Glomerular visceral epithelial cell (primary cell): ENCODE results near the gene SPDEF.

ENCODE experiments used
- DNase-seq: peaks from one replicate; pipeline ENCODE4 v3.0.0-alpha.2; 2016; ENCODE audit errors: extremely low spot score

SPDEF gene

DNA sequence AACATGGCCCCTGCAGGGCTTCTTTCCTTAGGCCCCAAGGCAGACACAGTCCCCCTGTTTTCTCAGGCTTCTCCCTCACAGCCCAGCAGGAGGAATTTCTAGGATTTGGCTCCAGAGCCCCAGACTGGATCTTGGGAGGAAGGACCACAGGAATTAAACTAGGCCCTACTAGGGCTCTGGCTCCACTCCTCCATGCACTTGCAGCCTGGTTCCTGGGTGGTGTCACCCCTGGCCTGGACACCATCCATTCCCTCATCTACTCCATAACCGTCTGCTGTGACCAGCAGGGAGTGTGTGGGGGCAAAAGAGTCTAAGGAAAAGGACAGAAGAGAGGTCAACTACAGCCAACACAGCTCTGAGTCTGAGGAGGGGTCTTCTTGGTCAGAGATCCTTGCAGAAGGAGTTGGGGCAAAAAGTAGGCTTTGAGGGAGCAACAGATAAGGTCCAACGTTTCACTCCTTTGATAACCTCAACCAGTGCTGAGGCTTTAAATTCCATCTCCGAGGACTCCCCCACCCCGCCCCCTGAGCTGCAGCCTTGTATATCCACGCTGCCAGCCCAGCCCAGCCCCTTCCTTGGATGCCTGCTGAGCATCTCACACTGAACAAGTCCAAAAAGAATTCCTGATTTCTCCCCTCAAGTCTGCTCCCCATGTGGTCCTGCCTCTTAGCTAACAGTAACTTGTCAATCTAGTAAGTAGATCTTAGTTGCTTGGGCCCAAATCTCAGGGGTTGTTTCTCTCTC, 27.9 kb upstream of the SPDEF start:
- no peak for DNase-seq

GRCh38 chr6:34583461-34583860, 27.3 kb upstream of the SPDEF start:
- no peak for DNase-seq

DNA sequence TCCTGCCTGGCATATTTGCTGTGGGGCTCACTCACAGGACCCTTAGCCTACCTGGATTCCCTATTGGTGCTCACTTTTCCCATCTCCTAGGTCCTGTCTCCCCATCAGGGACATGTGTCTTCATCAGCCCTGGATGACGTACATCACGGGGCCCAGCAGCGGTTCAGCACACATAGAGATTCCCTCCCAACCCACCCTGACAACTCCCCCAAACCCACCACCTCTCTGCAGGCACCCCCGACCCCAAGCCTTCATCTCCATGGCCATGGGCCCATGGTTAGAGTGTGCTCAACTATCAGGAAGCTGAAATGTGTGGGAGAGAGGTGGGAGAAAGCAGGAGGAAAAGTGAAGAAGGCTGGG, 25.4 kb upstream of the SPDEF start:
- DNase-seq: no peak

DNA sequence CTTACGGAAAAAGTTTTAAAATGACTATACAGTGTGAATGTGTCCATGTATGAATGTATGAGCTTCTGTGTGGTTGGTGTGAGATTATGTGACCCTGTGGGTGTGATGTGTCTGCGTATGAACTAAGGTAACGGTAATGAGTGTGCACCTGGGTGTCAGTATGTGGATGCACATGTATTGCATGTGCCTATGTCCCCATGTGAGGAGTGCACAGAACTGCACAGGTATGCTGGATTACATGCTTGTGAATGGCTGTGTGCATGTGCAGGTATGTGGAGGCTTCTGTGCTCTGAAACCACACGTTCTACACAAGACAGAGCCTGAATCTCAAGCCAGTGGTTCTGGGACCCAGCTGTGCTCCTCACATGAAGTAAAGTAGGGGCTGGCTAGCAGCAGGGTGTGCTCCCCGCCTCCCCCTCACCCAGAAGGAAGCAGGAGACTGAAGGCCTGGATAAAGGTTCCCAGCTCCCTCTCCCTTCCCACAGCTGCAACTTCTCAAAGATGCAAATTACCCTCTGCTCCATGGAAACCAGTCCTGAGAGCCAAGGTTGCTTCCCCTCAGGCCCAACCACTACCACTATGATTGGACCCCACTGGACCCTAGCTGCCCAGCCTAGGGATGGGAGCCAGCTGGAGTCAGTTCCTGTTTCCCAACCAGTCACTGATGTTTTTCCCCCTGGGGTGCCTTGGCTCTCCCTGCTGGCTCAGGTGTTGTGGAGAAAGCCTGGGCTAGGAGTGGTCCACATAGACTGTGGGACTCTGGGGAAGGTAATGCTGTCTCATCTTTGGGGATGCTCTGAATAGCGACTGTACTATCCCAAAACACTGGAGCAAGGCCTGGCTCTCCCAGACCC, 24.8 kb upstream of the SPDEF start:
- DNase-seq: no peak

DNA sequence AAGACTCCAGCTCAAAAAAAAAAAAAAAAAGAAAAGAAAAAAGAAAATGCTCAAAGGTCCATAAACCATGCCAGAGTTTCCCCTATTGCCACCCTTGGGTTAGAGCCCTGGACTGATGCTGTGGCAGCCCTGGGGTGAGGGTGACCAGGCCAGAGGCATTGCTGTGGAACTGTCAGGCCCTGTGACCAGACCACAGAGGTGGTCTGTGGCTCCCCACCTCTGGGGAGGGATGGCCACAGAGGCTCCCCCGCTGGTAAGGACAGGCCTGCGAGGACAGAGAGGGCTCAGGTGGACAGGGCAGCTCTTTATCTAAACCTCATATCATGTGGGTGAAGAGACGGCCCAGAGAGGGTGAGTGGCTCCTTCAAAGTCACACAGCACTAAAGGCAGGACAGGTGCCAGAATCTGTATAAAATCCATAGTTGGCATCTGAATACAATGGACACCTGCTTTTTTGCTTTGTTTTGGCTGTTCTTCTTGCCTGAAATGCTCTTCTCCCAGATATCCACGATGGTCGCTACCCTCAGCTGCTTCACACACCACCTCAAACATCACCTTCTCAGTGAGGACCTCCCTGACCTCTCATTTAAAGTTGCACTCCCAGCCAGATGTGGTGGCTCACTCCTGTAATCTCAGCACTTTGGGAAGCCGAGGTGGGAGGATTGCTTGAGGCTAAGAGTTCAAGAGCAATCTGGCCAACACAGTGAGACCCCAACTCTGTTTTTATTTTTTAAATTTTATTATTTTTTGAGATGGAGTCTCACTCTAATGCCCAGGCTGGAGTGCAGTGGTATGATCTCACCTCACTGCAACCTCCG, 22.5 kb upstream of the SPDEF start:
- DNase-seq: no peak

DNA sequence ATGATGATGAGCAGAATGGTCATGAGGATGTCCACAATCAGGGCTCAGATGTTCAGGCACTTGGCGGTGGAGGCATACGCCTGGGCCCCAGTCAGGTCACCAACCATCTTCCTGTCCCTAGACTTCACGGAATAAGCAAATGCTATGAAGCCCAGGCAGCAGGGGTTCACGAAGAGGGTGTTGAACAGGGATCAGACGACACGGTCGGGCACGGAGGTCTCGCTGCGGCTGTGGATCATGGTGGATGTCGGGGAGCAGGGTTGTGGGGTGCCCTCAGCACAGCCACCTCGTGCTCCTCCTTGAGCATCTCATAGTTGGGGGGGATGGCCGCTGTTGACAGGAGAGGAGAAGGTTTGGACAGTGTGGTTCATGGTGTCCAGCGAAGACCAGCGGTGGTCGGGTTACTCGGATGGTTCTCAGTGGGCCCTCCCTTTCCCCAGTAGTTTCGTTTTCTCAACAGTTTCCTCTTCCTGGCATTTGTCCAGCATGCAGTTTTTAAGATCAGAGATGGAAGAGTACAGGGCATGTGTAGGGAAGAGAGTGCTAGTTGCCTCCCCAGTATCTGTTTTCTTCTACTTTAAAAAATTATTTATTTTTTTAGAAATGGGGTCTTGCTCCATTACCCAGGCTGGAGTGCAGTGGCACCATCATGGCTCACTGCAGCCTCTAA, 20.3 kb upstream of the SPDEF start:
- DNase-seq: no peak

DNA sequence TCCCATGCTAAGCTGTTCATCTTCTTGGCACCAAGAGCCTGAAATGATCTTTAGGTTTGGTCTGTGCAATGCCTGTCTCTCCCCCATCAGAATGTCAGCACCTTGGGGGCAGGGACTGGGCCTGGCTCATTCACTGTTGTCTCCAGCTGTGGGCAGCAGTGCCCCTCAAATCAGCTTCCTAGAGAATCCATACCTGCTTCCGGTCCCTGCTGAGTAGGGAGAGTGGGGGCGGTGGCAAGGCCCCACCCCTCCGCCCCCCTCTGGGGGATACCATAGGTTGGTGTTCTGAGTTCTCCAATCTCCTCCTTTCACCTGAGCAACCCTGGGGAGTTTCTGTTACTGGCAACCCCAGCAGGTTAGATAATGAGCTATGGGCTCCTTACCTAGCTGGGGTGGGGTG, 19.2 kb upstream of the SPDEF start:
- no peak for DNase-seq

GRCh38 chr6:34574647-34575293, 18.6 kb upstream of the SPDEF start:
- DNase-seq: no peak

- DNase-seq: no peak
These were observed 17.5 kb upstream of the SPDEF start for GRCh38 chr6:34573567-34574183.

- DNase-seq: no peak
These were observed 16.5 kb upstream of the SPDEF start for GRCh38 chr6:34572585-34572984.

GRCh38 chr6:34572021-34572420, 15.9 kb upstream of the SPDEF start:
- no peak for DNase-seq

GRCh38 chr6:34571388-34571787, 15.3 kb upstream of the SPDEF start:
- DNase-seq: no peak

GRCh38 chr6:34570066-34570833, 14.1 kb upstream of the SPDEF start:
- DNase-seq: no peak

DNA sequence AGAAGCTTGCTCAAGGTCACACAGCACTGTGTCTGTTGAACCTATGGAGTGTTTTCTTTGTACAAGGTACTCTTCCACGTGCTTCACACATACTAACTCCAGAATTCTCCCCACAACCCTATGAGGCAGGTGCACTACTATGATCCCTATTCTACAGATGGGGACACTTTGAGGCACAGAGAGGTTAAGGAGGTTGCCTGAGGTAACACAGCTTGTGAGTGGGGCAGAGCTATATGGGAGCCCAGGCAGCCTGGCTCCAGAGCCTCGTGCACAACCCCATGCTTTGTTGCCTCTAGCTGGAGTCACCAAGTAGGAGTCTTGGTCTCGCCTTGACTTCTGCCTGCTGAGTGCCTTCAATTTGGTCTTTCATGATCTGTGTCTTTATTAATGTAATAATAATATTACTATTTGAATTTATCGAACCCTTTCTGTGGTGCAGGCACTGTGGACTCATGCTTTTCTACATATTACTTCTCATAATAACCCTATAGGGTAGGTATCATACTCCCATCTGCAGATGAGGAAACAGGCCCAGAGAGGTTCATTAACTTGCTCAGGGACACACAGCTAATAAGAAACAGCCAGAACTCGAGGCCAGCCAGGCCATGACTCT, 13.3 kb upstream of the SPDEF start:
- DNase-seq: no peak

GRCh38 chr6:34568341-34569201, 12.4 kb upstream of the SPDEF start:
- no peak for DNase-seq

DNA sequence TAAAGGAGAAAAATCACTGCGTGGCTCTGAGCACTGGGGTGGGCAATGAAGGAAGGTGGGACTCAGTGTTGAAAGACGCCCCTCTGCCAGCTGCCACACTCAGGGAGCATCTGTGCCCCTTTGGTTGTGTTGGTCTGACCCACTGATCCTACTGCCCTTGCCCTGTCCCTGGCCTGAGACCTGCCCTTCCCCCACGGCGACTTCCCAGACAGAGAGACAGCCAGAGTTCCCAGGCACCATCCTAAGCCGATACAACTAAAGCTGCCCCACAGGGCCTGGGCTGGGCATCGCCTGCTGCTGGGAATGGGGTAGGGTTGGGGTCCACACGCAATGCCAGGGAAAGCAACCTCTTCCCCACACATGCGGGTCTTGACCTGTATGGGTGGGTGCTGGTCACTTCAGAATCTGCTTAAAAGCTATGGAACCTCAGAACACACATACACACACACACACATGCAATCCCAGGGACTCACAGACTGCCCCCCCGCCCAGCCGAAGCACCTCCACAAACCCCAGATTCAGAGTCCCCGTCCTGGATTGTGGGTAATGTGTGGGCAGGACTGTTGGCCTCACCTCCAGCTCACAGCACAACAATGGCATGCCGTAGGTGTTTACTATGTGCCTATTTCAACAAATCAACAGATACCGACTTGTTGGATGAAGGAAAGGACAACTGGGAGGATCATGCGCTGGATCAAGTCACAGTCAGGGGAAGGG, 10.9 kb upstream of the SPDEF start:
- no peak for DNase-seq

DNA sequence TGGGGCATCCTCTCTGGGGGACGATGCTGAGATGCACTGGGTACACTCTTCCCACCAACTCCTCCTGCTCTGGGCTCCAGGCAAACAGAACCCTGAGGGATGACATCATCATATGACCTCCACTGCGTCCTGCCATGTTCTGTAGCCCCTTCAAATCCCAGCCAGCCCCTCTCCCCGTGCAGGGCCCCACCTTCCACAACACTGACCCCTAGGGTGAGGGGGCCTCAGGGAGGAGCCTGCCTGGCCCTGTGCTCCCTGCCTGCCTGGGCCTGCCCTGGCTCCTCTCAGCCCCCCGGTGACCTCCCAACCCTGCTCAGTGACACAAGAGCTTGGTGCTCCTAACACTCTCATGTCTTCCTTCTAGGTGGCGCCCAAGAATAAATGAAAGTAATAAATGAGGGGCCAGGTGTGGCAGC, 9.6 kb upstream of the SPDEF start:
- DNase-seq: no peak

GRCh38 chr6:34564181-34564580, 8.1 kb upstream of the SPDEF start:
- DNase-seq: no peak
